ENCODE results near the gene DMRTC1B.
"Not testable (repeated sequence)": the region's sequence is repeated elsewhere in the genome, so short reads cannot be mapped to it uniquely, and the experiment has no call there.

The DMRTC1B gene

GRCh38 chrX:72830701-72831100 is 54.0 kb downstream of the DMRTC1B start:
- H3K4me3 Mint-ChIP-seq, ATAC-seq: not testable (repeated sequence)

DNA sequence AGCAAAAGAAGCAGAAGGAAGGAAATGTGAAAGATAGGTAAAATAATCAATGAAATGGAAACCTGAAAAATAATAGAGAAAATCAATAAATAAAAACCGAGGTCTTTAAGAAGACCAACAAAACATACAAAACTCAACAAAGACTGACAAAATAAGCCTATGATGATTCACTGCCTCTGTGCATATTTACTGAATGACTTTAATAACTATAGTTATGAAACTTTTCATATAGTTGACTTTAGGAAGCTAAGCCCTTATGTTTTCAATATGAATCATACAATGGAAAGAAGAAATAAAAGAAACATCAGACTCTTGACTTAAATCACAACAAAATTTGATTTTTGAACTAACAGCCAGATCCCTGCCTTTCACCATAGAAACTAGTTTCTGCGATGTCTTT is 60.8 kb downstream of the DMRTC1B start:
- H3K9me3 Mint-ChIP-seq; H3K27ac Mint-ChIP-seq; ATAC-seq; H3K4me1 Mint-ChIP-seq; DNase-seq; H3K4me3 Mint-ChIP-seq; H3K36me3 Mint-ChIP-seq (ENCODE audit: low read depth); H3K27me3 Mint-ChIP-seq: not testable (repeated sequence)

More at GRCh38 chrX:72830701-72831100, 54.0 kb downstream of the DMRTC1B start:
- not testable (repeated sequence) for H3K36me3 Mint-ChIP-seq (ENCODE audit: low read depth); H3K4me1 Mint-ChIP-seq; H3K27me3 Mint-ChIP-seq; H3K27ac Mint-ChIP-seq; H3K9me3 Mint-ChIP-seq; DNase-seq

DNA sequence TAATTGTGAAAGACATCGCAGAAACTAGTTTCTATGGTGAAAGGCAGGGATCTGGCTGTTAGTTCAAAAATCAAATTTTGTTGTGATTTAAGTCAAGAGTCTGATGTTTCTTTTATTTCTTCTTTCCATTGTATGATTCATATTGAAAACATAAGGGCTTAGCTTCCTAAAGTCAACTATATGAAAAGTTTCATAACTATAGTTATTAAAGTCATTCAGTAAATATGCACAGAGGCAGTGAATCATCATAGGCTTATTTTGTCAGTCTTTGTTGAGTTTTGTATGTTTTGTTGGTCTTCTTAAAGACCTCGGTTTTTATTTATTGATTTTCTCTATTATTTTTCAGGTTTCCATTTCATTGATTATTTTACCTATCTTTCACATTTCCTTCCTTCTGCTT is 106.2 kb downstream of the DMRTC1B start:
- not testable (repeated sequence) for H3K4me3 Mint-ChIP-seq; H3K27me3 Mint-ChIP-seq; H3K4me1 Mint-ChIP-seq; ATAC-seq; H3K36me3 Mint-ChIP-seq (ENCODE audit: low read depth); H3K27ac Mint-ChIP-seq; H3K9me3 Mint-ChIP-seq; DNase-seq

DNA sequence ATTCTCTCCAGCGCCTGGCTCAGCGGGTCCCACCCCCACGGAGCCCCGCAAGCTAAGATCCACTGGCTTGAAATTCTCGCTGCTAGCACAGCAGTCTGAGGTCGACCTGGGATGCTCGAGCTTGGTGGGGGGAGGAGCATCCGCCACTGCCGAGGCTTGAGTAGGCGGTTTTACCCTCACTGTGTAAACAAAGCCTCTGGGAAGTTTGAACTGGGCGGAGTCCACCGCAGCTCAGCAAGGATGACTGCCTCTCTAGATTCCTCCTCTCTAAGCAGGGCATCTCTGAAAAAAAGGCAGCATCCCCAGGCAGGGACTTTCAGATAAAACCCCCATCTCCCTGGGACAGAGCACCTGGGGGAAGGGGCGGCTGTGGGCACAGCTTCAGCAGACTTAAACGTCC is 113.0 kb downstream of the DMRTC1B start:
- H3K27me3 Mint-ChIP-seq; H3K9me3 Mint-ChIP-seq; H3K4me1 Mint-ChIP-seq; DNase-seq; H3K27ac Mint-ChIP-seq; H3K36me3 Mint-ChIP-seq (ENCODE audit: low read depth); ATAC-seq; H3K4me3 Mint-ChIP-seq: not testable (repeated sequence)

Measured in activated naive CD8-positive, alpha-beta T cell treated with anti-CD3 and anti-CD28 coated beads, Interleukin-2, amount 50 U/mL, for 24 hours (primary cell).